ENCODE measurements around the gene LACRT. TPM values are rescaled to one million over a fixed set of nuclear protein-coding genes. Genes with fewer than 3 reads are reported as not detected.

LACRT gene
- total and polyA plus RNA-seq, 2 of the 8 experiments (the other 6 are each of a cell fraction or from before 2014, with no cell fraction given): not detected

DNA sequence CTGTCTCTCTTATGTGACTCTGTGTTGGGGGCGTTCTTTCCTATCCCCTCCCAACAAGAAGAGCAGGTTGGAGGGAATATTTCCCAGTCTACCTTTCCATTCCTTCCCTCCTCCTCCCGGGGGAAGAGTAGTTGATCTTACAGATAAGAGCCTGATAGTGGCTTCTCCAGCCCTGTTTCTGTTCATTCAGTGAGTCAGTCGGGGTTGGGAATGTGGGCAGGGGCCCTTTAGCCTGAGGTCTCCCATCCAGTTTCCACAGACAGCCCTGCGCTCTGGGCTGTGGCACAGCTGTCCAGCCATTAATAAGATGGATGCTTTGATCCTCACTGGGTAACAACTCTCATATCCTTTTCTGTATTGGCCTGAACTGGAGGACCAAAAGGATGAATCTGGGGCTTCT lies 28.1 kb downstream of the LACRT start (continued):
- no peak for TF ChIP-seq USF2 (IDR thresholded peaks at IDR 0.05; ENCODE audit: low read length)
- TF ChIP-seq FOSL1 (IDR thresholded peaks at IDR 0.05; ENCODE audit: insufficient read depth, low read depth, low read length): no peak
- TF ChIP-seq, protein P1, sequence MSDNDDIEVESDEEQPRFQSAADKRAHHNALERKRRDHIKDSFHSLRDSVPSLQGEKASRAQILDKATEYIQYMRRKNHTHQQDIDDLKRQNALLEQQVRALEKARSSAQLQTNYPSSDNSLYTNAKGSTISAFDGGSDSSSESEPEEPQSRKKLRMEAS (IDR thresholded peaks at IDR 0.05): no peak
- no peak for TF ChIP-seq BCL11A (IDR thresholded peaks at IDR 0.05; ENCODE audit: low read depth in 2 of 2, low read length in 2 of 2)
- TF ChIP-seq CBX5 (IDR thresholded peaks at IDR 0.05; ENCODE audit: low read depth, low read length): no peak
- TF ChIP-seq CEBPB (IDR thresholded peaks at IDR 0.05; ENCODE audit: low read depth, low read length): no peak
- no peak for TF ChIP-seq SP4 (IDR thresholded peaks at IDR 0.05; ENCODE audit: low read length)
- no peak for TF ChIP-seq NANOG (IDR thresholded peaks at IDR 0.05; ENCODE audit: insufficient read depth, low read depth, low read length, poor library complexity, severe bottlenecking)
- TF ChIP-seq NRF1 (IDR thresholded peaks at IDR 0.05; ENCODE audit: low read depth, low read length): no peak

Data from H1 (cell line).